GM12878 (cell line): ENCODE results near the gene SPDYE4. TPM values are rescaled to one million over a fixed set of nuclear protein-coding genes. Genes with fewer than 3 reads are reported as not detected.

Source experiments
- BRCA1 ChIP-seq: IDR thresholded peaks from 2 replicates; pipeline ENCODE4 v1.6.1; 2011; ENCODE audit warnings: low read depth, low read length, improper control_type of control experiment
- KLF5 ChIP-seq: fragments of 450-650 bp; IDR thresholded peaks from 2 replicates; pipeline ENCODE4 v1.6.1; 2014; ENCODE audit warnings: mild to moderate bottlenecking; ENCODE audit not compliant: partially characterized antibody
- MTA2 ChIP-seq: fragments of 450-650 bp; IDR thresholded peaks from 2 replicates; pipeline ENCODE4 v1.6.1; 2016; ENCODE audit warnings: low read depth, mild to moderate bottlenecking, moderate library complexity
- MTA3 ChIP-seq: IDR thresholded peaks from 2 replicates; pipeline ENCODE4 v1.6.1; 2012; ENCODE audit warnings: low read length, inconsistent platforms, borderline replicate concordance
- NFXL1 ChIP-seq: fragments of 450-650 bp; IDR thresholded peaks from 2 replicates; pipeline ENCODE4 v1.6.1; 2017; ENCODE audit warnings: antibody characterized with exemption, mild to moderate bottlenecking, borderline replicate concordance
- NR2F1 ChIP-seq: fragments of 450-650 bp; conservative IDR thresholded peaks from 2 replicates; pipeline ENCODE4 v1.6.1; 2017; ENCODE audit warnings: mild to moderate bottlenecking
- POLR2AphosphoS5 ChIP-seq: IDR thresholded peaks from 2 replicates; pipeline ENCODE4 v1.6.1; 2011; ENCODE audit warnings: mild to moderate bottlenecking, low read length, inconsistent platforms
- SMARCA5 ChIP-seq: fragments of 450-650 bp; IDR thresholded peaks from 2 replicates; pipeline ENCODE4 v1.6.1; 2017; ENCODE audit warnings: mild to moderate bottlenecking
- TAF1 ChIP-seq: IDR thresholded peaks from 2 replicates; pipeline ENCODE4 v1.6.1; 2011; ENCODE audit warnings: mild to moderate bottlenecking, low read depth, low read length, borderline replicate concordance
- polyA plus RNA-seq, 11 experiments: library from polyadenylated mRNA; depleted of rRNA in 4 of 11; unstranded in 6 of 11; stranded (reverse) in 5 of 11; fragments of >200 nt; fragmentation: Nextera tagmentation in 4 of 11; fragmentation: Illumina TruSeq in 1 of 11; extraction: Ambion mirVana in 4 of 11; extraction: Trizol in 1 of 11; gene quantifications; 1 replicate in 1 of 11; 2 replicates in 10 of 11; pipeline versions ENCODE4 v1.2.1 to v1.2.3, GENCODE V29; 2011 to 2016; ENCODE audit warnings: inconsistent platforms in 2 of 11, missing spikeins in 2 of 11, low read depth in 1 of 11
- total RNA-seq, 4 experiments: library from RNA; depleted of rRNA in 3 of 4; stranded (reverse); fragments of >200 nt in 3 of 4; fragmentation: Illumina TruSeq in 1 of 4; extraction: Trizol in 1 of 4; gene quantifications; 2 replicates each; pipeline versions ENCODE4 v1.2.1 to v1.2.3, GENCODE V29; 2013 to 2021
- TF ChIP-seq, protein P1 (sequence below): IDR thresholded peaks from 2 replicates; pipeline ENCODE4 v1.6.1; 2012; ENCODE audit warnings: improper control_type of control experiment, low read depth, low read length; ENCODE audit not compliant: insufficient replicate concordance

Gene SPDYE4
- total and polyA plus RNA-seq, 10 of the 15 experiments (the other 5 are each of a cell fraction or from before 2014, with no cell fraction given), result 0.07 to 0.18 TPM; not detected in 8

- TF ChIP-seq, protein P1, sequence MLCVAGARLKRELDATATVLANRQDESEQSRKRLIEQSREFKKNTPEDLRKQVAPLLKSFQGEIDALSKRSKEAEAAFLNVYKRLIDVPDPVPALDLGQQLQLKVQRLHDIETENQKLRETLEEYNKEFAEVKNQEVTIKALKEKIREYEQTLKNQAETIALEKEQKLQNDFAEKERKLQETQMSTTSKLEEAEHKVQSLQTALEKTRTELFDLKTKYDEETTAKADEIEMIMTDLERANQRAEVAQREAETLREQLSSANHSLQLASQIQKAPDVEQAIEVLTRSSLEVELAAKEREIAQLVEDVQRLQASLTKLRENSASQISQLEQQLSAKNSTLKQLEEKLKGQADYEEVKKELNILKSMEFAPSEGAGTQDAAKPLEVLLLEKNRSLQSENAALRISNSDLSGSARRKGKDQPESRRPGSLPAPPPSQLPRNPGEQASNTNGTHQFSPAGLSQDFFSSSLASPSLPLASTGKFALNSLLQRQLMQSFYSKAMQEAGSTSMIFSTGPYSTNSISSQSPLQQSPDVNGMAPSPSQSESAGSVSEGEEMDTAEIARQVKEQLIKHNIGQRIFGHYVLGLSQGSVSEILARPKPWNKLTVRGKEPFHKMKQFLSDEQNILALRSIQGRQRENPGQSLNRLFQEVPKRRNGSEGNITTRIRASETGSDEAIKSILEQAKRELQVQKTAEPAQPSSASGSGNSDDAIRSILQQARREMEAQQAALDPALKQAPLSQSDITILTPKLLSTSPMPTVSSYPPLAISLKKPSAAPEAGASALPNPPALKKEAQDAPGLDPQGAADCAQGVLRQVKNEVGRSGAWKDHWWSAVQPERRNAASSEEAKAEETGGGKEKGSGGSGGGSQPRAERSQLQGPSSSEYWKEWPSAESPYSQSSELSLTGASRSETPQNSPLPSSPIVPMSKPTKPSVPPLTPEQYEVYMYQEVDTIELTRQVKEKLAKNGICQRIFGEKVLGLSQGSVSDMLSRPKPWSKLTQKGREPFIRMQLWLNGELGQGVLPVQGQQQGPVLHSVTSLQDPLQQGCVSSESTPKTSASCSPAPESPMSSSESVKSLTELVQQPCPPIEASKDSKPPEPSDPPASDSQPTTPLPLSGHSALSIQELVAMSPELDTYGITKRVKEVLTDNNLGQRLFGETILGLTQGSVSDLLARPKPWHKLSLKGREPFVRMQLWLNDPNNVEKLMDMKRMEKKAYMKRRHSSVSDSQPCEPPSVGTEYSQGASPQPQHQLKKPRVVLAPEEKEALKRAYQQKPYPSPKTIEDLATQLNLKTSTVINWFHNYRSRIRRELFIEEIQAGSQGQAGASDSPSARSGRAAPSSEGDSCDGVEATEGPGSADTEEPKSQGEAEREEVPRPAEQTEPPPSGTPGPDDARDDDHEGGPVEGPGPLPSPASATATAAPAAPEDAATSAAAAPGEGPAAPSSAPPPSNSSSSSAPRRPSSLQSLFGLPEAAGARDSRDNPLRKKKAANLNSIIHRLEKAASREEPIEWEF, result no peak
- TF ChIP-seq SMARCA5 (no peak), KLF5 (no peak), NR2F1 (no peak), MTA3 (no peak), POLR2AphosphoS5 (peak; percentile 67), TAF1 (no peak), MTA2 (no peak), NFXL1 (no peak), BRCA1 (no peak)
Measured at GRCh38 chr17:8803531-8804420, 45.4 kb upstream of the SPDYE4 start (continued).
